Type B pancreatic cell (in vitro differentiated cells): ENCODE results near the gene HPS1. TPM values are rescaled to one million over a fixed set of nuclear protein-coding genes. Genes with fewer than 3 reads are reported as not detected.

Experiments
- DNase-seq: peaks from one replicate; pipeline ENCODE4 v3.0.0; 2021; ENCODE audit warnings: mixed read lengths; ENCODE audit not compliant: unreplicated experiment; ENCODE audit errors: extremely low spot score
- H3K27ac Mint-ChIP-seq: 2 replicates; pipeline ENCODE4 v1.8.0; 2021; ENCODE audit warnings: mild to moderate bottlenecking, mixed read lengths
- H3K27me3 Mint-ChIP-seq: 2 replicates; pipeline ENCODE4 v1.8.0; 2021; ENCODE audit warnings: mixed read lengths
- H3K36me3 Mint-ChIP-seq: 2 replicates; pipeline ENCODE4 v1.8.0; 2021; ENCODE audit warnings: mixed read lengths
- H3K4me1 Mint-ChIP-seq: one replicate; pipeline ENCODE4 v1.8.0; 2021; ENCODE audit warnings: mixed read lengths; ENCODE audit not compliant: unreplicated experiment
- H3K4me3 Mint-ChIP-seq: 2 replicates; pipeline ENCODE4 v1.8.0; 2021; ENCODE audit warnings: mild to moderate bottlenecking, mixed read lengths
- H3K9me3 Mint-ChIP-seq: 2 replicates; pipeline ENCODE4 v1.8.0; 2021; ENCODE audit warnings: mixed read lengths
- CTCF ChIP-seq: fragments of 200-600 bp; sonication (generic); conservative IDR thresholded peaks from 2 replicates; pipeline ENCODE4 v1.5.0; 2021; ENCODE audit warnings: antibody characterized with exemption, mild to moderate bottlenecking
- total RNA-seq: library from RNA; stranded (reverse); gene quantifications from 2 replicates; pipeline ENCODE4 v1.2.1, GENCODE V29; 2021; ENCODE audit warnings: low replicate concordance

HPS1 gene
- total RNA-seq, 1 donor from 2014 or later, result 60.5 TPM

DNA sequence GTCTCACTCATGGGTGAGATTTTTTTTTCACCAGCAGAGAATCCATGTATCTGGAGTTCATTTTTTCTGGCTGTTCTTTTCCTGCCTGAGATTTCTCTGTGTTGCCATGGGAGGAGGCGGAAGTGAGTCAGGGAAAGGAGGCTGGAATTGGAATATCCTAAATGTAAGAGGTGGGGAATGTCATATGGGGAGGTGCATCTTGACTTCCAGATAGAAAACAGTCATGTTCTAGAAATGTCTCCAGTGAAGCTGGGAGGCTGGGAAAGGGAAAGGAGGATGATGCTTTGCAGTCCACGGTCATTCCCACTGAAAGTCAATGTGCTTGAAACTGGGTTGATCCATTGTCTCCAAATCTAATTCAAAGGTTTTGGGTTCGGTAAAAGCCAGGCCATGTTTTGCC lies 39.7 kb upstream of the HPS1 start:
- no peak overlapping the region for H3K27ac Mint-ChIP-seq
- DNase-seq, result no peak
- H3K36me3 Mint-ChIP-seq, result no peaks in the 10 kb centered on the region
- H3K9me3 Mint-ChIP-seq, result peaks cover 3% of the 10 kb centered on the region
- H3K4me1 Mint-ChIP-seq, result peaks cover 16% of the 10 kb centered on the region
- H3K4me3 Mint-ChIP-seq, result no peak overlapping the region
- TF ChIP-seq CTCF, result no peak
- no peaks in the 10 kb centered on the region for H3K27me3 Mint-ChIP-seq

GRCh38 chr10:98485959-98486358 lies 39.2 kb upstream of the HPS1 start:
- no peak overlapping the region for H3K4me3 Mint-ChIP-seq
- H3K9me3 Mint-ChIP-seq, result peaks cover 3% of the 10 kb centered on the region
- H3K36me3 Mint-ChIP-seq, result no peaks in the 10 kb centered on the region
- H3K27me3 Mint-ChIP-seq, result no peaks in the 10 kb centered on the region
- DNase-seq, result no peak
- no peak overlapping the region for H3K27ac Mint-ChIP-seq
- TF ChIP-seq CTCF, result no peak
- H3K4me1 Mint-ChIP-seq, result peaks cover 20% of the 10 kb centered on the region

DNA sequence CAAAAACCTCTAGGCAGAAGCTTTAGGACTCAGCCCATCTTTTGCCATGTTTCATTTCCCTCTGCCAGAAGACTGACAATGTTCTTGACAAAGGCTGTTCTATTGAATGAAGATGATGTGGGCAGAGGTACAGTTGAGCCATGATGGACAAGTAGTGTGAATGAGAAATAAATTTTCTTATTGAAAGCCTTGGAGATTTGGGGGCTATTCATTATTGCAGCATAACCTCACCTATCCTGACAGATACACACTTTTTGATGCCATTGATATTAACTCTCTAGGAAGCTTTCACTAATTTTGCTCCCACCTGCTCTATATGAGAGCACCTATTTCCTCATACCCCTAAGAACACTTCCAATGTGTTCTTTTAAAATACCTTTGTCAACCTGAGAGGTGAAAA lies 36.9 kb upstream of the HPS1 start:
- Mint-ChIP-seq H3K27ac (no peak overlapping the region), H3K27me3 (no peaks in the 10 kb centered on the region), H3K36me3 (no peaks in the 10 kb centered on the region), H3K9me3 (peaks cover 8% of the 10 kb centered on the region), H3K4me1 (peaks cover 20% of the 10 kb centered on the region), H3K4me3 (no peak overlapping the region)
- TF ChIP-seq CTCF, result no peak
- no peak for DNase-seq

DNA sequence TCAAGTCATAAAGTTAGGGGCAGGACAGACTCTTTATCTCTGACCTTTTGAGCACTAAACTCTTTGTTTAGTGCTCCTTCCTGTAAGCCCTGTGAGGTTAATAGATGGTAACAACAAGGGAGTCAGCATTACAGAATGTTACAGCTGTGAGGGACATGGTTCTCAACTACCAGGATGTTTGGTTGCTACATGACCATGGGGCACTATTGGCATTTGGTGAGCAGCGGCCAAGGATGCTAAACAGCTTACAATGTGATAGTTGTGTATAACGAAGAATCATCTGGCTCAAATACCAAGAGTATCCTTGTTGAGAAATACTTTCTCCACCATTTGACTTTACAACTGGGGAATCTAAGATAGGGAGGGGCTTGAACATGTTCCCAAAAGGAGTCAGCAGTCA lies 35.4 kb upstream of the HPS1 start:
- no peaks in the 10 kb centered on the region for H3K36me3 Mint-ChIP-seq

GRCh38 chr10:98481404-98481945 lies 34.7 kb upstream of the HPS1 start:
- no peak for TF ChIP-seq CTCF
- Mint-ChIP-seq H3K27ac (no peak overlapping the region), H3K4me3 (no peak overlapping the region), H3K9me3 (peaks cover 8% of the 10 kb centered on the region), H3K4me1 (peaks cover 19% of the 10 kb centered on the region), H3K27me3 (no peaks in the 10 kb centered on the region), H3K36me3 (no peaks in the 10 kb centered on the region)
- DNase-seq, result no peak

More for the DNA sequence above, 35.4 kb upstream of the HPS1 start:
- peaks cover 8% of the 10 kb centered on the region for H3K9me3 Mint-ChIP-seq
- H3K27me3 Mint-ChIP-seq, result no peaks in the 10 kb centered on the region
- H3K4me3 Mint-ChIP-seq, result no peak overlapping the region
- peaks cover 20% of the 10 kb centered on the region for H3K4me1 Mint-ChIP-seq
- H3K27ac Mint-ChIP-seq, result no peak overlapping the region
- TF ChIP-seq CTCF, result no peak
- no peak for DNase-seq
